Hematopoietic multipotent progenitor cell treated with erythropoietin and hydrocortisone succinate and interleukin-3 and kit ligand, for 17 days (in vitro differentiated cells): ENCODE measurements around the gene C7.
"Not testable (repeated sequence)": the region's sequence is repeated elsewhere in the genome, so short reads cannot be mapped to it uniquely, and the experiment has no call there.

Experiments
- DNase-seq: peaks from one replicate; pipeline ENCODE4 v3.0.0-alpha.2; 2015; ENCODE audit warnings: low spot score

Gene C7

GRCh38 chr5:40991168-40991980 lies 82.1 kb downstream of the C7 start:
- DNase-seq: no peak

- no peak for DNase-seq
These were observed 82.8 kb downstream of the C7 start for GRCh38 chr5:40991981-40992559.

- no peak for DNase-seq
These were observed 86.7 kb downstream of the C7 start for GRCh38 chr5:40995801-40996586.

- no peak for DNase-seq
These were observed 89.8 kb downstream of the C7 start for GRCh38 chr5:40999142-40999541.

GRCh38 chr5:40999966-41000365 lies 90.7 kb downstream of the C7 start:
- no peak for DNase-seq

- no peak for DNase-seq
These were observed 94.5 kb downstream of the C7 start for GRCh38 chr5:41003670-41004376.

- DNase-seq: no peak
These were observed 95.6 kb downstream of the C7 start for GRCh38 chr5:41004931-41005330.

- no peak for DNase-seq
These were observed 99.9 kb downstream of the C7 start for GRCh38 chr5:41009232-41009631.

- DNase-seq: no peak
These were observed 101.3 kb downstream of the C7 start for GRCh38 chr5:41010572-41010971.

- no peak for DNase-seq
These were observed 103.0 kb downstream of the C7 start for GRCh38 chr5:41012318-41012717.

- not testable (repeated sequence) for DNase-seq
These were observed 113.3 kb downstream of the C7 start for GRCh38 chr5:41022600-41022999.
